ENCODE measurements around the gene FBF1. TPM values are rescaled to one million over a fixed set of nuclear protein-coding genes. Genes with fewer than 3 reads are reported as not detected.

FBF1 gene
- total and polyA plus RNA-seq, 9 of the 15 experiments (the other 6 are each of a cell fraction or from before 2014, with no cell fraction given): 0.46 to 14.9 (median 7.5) TPM

DNA sequence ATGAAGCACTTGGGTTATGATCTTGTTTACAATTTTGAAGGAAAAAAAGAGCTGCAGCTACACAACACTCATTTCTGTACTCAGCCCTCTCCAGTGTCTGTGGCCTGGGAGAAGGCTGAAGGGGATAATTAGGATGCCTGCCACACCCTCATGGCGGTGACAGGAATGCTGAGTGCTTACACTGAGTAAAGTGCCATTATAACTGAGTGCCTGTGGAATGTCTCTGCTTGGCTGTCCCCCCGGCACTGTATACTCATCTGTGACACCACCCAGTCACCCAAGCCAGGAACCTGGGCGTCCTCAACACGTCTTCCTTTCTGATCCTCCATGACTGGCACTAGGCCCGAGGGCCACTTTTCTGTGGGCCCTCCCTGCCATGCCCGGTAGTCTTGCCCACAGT, 32.6 kb downstream of the FBF1 start:
- Histone ChIP-seq H3K9me1 (ENCODE audit: control insufficient read depth, insufficient read depth, low read length) (no peaks in the 10 kb centered on the region), H3K9me3 (replicated peaks; ENCODE audit: control insufficient read depth, insufficient read depth, low read depth, low read length) (no peaks in the 10 kb centered on the region), H3K4me1 (replicated peaks in 1 of 2; ENCODE audit: control insufficient read depth in 2 of 2, insufficient read depth in 2 of 2, low read length in 2 of 2) (peaks cover 6 to 40% of the 10 kb centered on the region in 2 experiments; a peak in 4 of 5 replicates), H2AFZ (ENCODE audit: low read depth, low read length) (no peak overlapping the region), H3K36me3 (ENCODE audit: control insufficient read depth, insufficient read depth, low read length) (peaks cover 7% of the 10 kb centered on the region; the same call in 2 of the 3 replicates), H3K27me3 (ENCODE audit: control insufficient read depth in 2 of 2, insufficient read depth in 2 of 2, low read length in 2 of 2) (no peaks in the 10 kb centered on the region), H3K9ac (ENCODE audit: insufficient read depth in 1 of 2, low read depth in 2 of 2, low read length in 2 of 2) (no peak overlapping the region; a peak in 1 of 4 replicates), H3K79me2 (ENCODE audit: control insufficient read depth, insufficient read depth, low read length) (peaks cover 13% of the 10 kb centered on the region), H3K4me3 (no peak overlapping the region), H3K4me2 (ENCODE audit: insufficient read depth, low read length) (no peak overlapping the region), H4K20me1 (replicated peaks; ENCODE audit: control insufficient read depth, insufficient read depth, low read length) (no peaks in the 10 kb centered on the region), H3K27ac (ENCODE audit: extremely low read depth, low read depth, low read length) (no peak overlapping the region)
- TF ChIP-seq, protein P1, sequence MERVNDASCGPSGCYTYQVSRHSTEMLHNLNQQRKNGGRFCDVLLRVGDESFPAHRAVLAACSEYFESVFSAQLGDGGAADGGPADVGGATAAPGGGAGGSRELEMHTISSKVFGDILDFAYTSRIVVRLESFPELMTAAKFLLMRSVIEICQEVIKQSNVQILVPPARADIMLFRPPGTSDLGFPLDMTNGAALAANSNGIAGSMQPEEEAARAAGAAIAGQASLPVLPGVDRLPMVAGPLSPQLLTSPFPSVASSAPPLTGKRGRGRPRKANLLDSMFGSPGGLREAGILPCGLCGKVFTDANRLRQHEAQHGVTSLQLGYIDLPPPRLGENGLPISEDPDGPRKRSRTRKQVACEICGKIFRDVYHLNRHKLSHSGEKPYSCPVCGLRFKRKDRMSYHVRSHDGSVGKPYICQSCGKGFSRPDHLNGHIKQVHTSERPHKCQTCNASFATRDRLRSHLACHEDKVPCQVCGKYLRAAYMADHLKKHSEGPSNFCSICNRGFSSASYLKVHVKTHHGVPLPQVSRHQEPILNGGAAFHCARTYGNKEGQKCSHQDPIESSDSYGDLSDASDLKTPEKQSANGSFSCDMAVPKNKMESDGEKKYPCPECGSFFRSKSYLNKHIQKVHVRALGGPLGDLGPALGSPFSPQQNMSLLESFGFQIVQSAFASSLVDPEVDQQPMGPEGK (CRISPR knock-in tag; IDR thresholded peaks at IDR 0.05; ENCODE audit: borderline replicate concordance): no peak
- TF ChIP-seq NRF1 (conservative IDR thresholded peaks at IDR 0.05 in 1 of 2, IDR thresholded peaks at IDR 0.05 in 1 of 2) (no peak), MTA1 (IDR thresholded peaks at IDR 0.05; ENCODE audit: borderline replicate concordance) (no peak), ZNF77 (CRISPR knock-in tag; IDR thresholded peaks at IDR 0.05) (no peak), ZNF695 (CRISPR knock-in tag; IDR thresholded peaks at IDR 0.05) (no peak)
- TF ChIP-seq, protein P2, sequence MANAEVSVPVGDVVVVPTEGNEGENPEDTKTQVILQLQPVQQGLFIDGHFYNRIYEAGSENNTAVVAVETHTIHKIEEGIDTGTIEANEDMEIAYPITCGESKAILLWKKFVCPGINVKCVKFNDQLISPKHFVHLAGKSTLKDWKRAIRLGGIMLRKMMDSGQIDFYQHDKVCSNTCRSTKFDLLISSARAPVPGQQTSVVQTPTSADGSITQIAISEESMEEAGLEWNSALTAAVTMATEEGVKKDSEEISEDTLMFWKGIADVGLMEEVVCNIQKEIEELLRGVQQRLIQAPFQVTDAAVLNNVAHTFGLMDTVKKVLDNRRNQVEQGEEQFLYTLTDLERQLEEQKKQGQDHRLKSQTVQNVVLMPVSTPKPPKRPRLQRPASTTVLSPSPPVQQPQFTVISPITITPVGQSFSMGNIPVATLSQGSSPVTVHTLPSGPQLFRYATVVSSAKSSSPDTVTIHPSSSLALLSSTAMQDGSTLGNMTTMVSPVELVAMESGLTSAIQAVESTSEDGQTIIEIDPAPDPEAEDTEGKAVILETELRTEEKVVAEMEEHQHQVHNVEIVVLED (CRISPR knock-in tag; IDR thresholded peaks at IDR 0.05): no peak
- TF ChIP-seq, protein P3, sequence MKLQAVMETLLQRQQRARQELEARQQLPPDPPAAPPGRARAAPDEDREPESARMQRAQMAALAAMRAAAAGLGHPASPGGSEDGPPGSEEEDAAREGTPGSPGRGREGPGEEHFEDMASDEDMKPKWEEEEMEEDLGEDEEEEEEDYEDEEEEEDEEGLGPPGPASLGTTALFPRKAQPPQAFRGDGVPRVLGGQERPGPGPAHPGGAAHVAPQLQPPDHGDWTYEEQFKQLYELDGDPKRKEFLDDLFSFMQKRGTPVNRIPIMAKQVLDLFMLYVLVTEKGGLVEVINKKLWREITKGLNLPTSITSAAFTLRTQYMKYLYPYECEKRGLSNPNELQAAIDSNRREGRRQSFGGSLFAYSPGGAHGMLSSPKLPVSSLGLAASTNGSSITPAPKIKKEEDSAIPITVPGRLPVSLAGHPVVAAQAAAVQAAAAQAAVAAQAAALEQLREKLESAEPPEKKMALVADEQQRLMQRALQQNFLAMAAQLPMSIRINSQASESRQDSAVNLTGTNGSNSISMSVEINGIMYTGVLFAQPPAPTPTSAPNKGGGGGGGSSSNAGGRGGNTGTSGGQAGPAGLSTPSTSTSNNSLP (IDR thresholded peaks at IDR 0.05; ENCODE audit: borderline replicate concordance, low read depth, low read length): no peak
- TF ChIP-seq, protein P4, sequence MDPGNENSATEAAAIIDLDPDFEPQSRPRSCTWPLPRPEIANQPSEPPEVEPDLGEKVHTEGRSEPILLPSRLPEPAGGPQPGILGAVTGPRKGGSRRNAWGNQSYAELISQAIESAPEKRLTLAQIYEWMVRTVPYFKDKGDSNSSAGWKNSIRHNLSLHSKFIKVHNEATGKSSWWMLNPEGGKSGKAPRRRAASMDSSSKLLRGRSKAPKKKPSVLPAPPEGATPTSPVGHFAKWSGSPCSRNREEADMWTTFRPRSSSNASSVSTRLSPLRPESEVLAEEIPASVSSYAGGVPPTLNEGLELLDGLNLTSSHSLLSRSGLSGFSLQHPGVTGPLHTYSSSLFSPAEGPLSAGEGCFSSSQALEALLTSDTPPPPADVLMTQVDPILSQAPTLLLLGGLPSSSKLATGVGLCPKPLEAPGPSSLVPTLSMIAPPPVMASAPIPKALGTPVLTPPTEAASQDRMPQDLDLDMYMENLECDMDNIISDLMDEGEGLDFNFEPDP (CRISPR knock-in tag; IDR thresholded peaks at IDR 0.05): no peak
- in situ Hi-C loops (cut with MboI): loop anchor here (5.0 kb wide), 1 partner anchor 99 kb away; no protein-coding TSS in a partner anchor
- DNase-seq (ENCODE audit: extremely low read depth in 1 of 4, low spot score in 3 of 4) (no peak), FAIRE-seq (no peak), ATAC-seq (no peak)
- no TSS peak for BruUV-seq (replicated peaks)
- 87% methylated on average over 3 of the region's 6 CpGs for WGBS (ENCODE audit: insufficient coverage, low coverage, missing lambda C conversion rate)
- CTCF ChIA-PET (ENCODE audit: low intra/inter-chr PET ratio): interaction anchor here (0.6 kb wide), 1 partner anchor 16 kb away, joined by 6 read pairs; no protein-coding TSS in a partner anchor
- POLR2A ChIA-PET: interaction anchor here (0.8 kb wide), 1 partner anchor 33 kb away, joined by 3 read pairs; no protein-coding TSS in a partner anchor
- intact Hi-C loops (cut with micrococcal nuclease): loop anchor here (5.0 kb wide), 1 partner anchor 79 kb away; no protein-coding TSS in a partner anchor
